Measurements from ENCODE around the gene TEF.

Gene TEF

GRCh38 chr22:41343300-41343699, 38.4 kb upstream of the TEF start:
- ATAC-seq = no peak
- TF ChIP-seq ZC3H10 (CRISPR knock-in tag; IDR thresholded peaks at IDR 0.05) (no peak), ESRRG (CRISPR knock-in tag; IDR thresholded peaks at IDR 0.05) (no peak), ZFP3 (CRISPR knock-in tag; IDR thresholded peaks at IDR 0.05) (no peak), ZNF70 (CRISPR knock-in tag; IDR thresholded peaks at IDR 0.05) (no peak), ZFP30 (CRISPR knock-in tag; IDR thresholded peaks at IDR 0.05) (no peak), SNAI2 (CRISPR knock-in tag; IDR thresholded peaks at IDR 0.05) (no peak), ZNF565 (CRISPR knock-in tag; conservative IDR thresholded peaks at IDR 0.05; ENCODE audit: low read depth) (no peak), GLIS3 (CRISPR knock-in tag; IDR thresholded peaks at IDR 0.05) (no peak), TOX (CRISPR knock-in tag; IDR thresholded peaks at IDR 0.05; ENCODE audit: borderline replicate concordance) (no peak), CSDC2 (CRISPR knock-in tag; IDR thresholded peaks at IDR 0.05) (no peak), OSR1 (CRISPR knock-in tag; IDR thresholded peaks at IDR 0.05) (no peak), ISL1 (CRISPR knock-in tag; IDR thresholded peaks at IDR 0.05) (no peak), PATZ1 (CRISPR knock-in tag; IDR thresholded peaks at IDR 0.05; ENCODE audit: borderline replicate concordance) (no peak), POU6F1 (CRISPR knock-in tag; IDR thresholded peaks at IDR 0.05; ENCODE audit: borderline replicate concordance, low read depth) (no peak), ARNTL (CRISPR knock-in tag; IDR thresholded peaks at IDR 0.05; ENCODE audit: borderline replicate concordance, low read depth) (no peak), PPARA (CRISPR knock-in tag; IDR thresholded peaks at IDR 0.05; ENCODE audit: borderline replicate concordance) (no peak), TCF4 (CRISPR knock-in tag; IDR thresholded peaks at IDR 0.05; ENCODE audit: borderline replicate concordance) (no peak), CSRNP3 (CRISPR knock-in tag; IDR thresholded peaks at IDR 0.05) (no peak)

- ATAC-seq = no peak
- TF ChIP-seq ZC3H10 (CRISPR knock-in tag; IDR thresholded peaks at IDR 0.05) = no peak
- no peak for TF ChIP-seq CSRNP3 (CRISPR knock-in tag; IDR thresholded peaks at IDR 0.05)
- no peak for TF ChIP-seq ESRRG (CRISPR knock-in tag; IDR thresholded peaks at IDR 0.05)
- TF ChIP-seq ZNF8 (CRISPR knock-in tag; IDR thresholded peaks at IDR 0.05) = no peak
- TF ChIP-seq PPARA (CRISPR knock-in tag; IDR thresholded peaks at IDR 0.05; ENCODE audit: borderline replicate concordance) = no peak
- no peak for TF ChIP-seq CSDC2 (CRISPR knock-in tag; IDR thresholded peaks at IDR 0.05)
- TF ChIP-seq POU6F1 (CRISPR knock-in tag; IDR thresholded peaks at IDR 0.05; ENCODE audit: borderline replicate concordance, low read depth) = no peak
- TF ChIP-seq RARB (CRISPR knock-in tag; IDR thresholded peaks at IDR 0.05) = no peak
- TF ChIP-seq ZFP3 (CRISPR knock-in tag; IDR thresholded peaks at IDR 0.05) = no peak
- no peak for TF ChIP-seq CREB5 (CRISPR knock-in tag; IDR thresholded peaks at IDR 0.05; ENCODE audit: low read depth)
- no peak for TF ChIP-seq OSR1 (CRISPR knock-in tag; IDR thresholded peaks at IDR 0.05)
- no peak for TF ChIP-seq ZFP30 (CRISPR knock-in tag; IDR thresholded peaks at IDR 0.05)
- no peak for TF ChIP-seq TOX (CRISPR knock-in tag; IDR thresholded peaks at IDR 0.05; ENCODE audit: borderline replicate concordance)
- no peak for TF ChIP-seq TCF4 (CRISPR knock-in tag; IDR thresholded peaks at IDR 0.05; ENCODE audit: borderline replicate concordance)
- TF ChIP-seq TSHZ2 (CRISPR knock-in tag; IDR thresholded peaks at IDR 0.05) = no peak
- no peak for TF ChIP-seq ZNF565 (CRISPR knock-in tag; conservative IDR thresholded peaks at IDR 0.05; ENCODE audit: low read depth)
Measured at GRCh38 chr22:41343717-41344116, 38.0 kb upstream of the TEF start.

All from SK-N-SH treated with all-trans-retinoic acid at 6 μM for 48 hours (cell line).